Measurements from ENCODE around the gene LYST.

LYST gene

DNA sequence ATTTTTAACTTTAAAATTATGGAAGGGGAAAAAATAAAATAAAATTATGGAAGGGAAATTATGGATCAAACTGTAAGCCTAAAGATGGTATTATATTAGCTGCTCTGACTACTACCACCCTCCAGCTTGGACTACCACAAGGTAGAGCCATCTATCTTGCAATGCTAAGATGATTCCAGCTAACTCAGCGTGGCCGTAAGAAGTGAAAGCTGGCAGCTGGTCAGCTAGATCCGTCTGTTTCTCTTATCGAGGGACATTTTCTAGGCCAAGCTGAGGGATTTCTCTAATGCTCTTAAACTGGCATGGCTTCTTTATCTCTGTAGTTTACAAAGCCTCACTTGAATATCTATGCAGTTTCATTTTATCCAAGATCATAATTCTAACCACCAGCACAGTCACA is 31.5 kb downstream of the LYST start:
- H3K4me3 ChIP-seq (ENCODE audit: low read depth, low read length), result no peak overlapping the region
- TF ChIP-seq, protein P1, sequence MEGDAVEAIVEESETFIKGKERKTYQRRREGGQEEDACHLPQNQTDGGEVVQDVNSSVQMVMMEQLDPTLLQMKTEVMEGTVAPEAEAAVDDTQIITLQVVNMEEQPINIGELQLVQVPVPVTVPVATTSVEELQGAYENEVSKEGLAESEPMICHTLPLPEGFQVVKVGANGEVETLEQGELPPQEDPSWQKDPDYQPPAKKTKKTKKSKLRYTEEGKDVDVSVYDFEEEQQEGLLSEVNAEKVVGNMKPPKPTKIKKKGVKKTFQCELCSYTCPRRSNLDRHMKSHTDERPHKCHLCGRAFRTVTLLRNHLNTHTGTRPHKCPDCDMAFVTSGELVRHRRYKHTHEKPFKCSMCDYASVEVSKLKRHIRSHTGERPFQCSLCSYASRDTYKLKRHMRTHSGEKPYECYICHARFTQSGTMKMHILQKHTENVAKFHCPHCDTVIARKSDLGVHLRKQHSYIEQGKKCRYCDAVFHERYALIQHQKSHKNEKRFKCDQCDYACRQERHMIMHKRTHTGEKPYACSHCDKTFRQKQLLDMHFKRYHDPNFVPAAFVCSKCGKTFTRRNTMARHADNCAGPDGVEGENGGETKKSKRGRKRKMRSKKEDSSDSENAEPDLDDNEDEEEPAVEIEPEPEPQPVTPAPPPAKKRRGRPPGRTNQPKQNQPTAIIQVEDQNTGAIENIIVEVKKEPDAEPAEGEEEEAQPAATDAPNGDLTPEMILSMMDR (IDR thresholded peaks at IDR 0.05; ENCODE audit: insufficient read depth, low read depth, low read length, missing control alignments), result no peak
- no peak for DNase-seq (ENCODE audit: low read depth)

DNA sequence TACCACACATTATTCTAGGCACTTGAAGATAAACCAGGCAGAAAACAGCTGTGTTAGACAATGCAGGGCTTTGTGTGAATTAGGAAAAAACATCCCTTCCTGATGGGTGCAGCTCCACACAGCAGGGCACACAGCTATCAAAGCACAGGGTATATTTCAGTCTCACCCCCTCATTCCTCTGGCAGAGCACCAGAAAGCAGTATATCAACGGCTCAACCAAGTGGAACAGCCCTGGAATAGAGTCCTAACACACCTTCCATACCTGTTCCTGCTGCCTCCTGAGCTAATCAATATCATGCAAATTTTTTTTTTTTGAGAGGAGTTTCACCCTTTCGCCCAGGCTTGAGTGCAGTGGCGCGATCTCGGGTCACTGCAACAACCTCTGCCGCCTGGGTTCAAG is 32.1 kb downstream of the LYST start:
- TF ChIP-seq, protein P1 (IDR thresholded peaks at IDR 0.05; ENCODE audit: insufficient read depth, low read depth, low read length, missing control alignments), result no peak
- DNase-seq (ENCODE audit: low read depth), result no peak
- no peak overlapping the region for H3K4me3 ChIP-seq (ENCODE audit: low read depth, low read length)

- no peak overlapping the region for H3K4me3 ChIP-seq (ENCODE audit: low read depth, low read length)
- TF ChIP-seq, protein P1 (IDR thresholded peaks at IDR 0.05; ENCODE audit: insufficient read depth, low read depth, low read length, missing control alignments), result no peak
- DNase-seq (ENCODE audit: low read depth), result no peak
Measured at GRCh38 chr1:235832011-235832410, 34.7 kb downstream of the LYST start.

DNA sequence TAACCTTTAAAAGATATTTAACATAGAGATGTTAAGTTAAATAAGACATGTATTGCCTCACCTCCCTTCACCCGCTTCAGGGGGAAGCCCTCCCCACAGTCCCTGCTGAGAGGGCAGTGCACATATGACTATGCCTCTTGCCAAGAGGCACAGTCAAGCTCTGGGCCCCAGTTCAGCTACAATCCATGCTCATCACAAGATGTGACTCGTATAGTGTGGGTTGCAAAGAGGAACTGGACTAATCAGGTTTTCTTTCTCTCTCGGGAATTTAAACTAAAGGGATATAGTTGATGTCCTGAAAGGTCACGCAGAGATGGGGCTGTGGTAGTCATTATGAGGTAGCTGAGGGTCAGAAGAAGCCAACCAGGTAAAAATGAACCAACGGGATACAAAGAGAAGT is 35.6 kb downstream of the LYST start:
- peak; percentile 75 for DNase-seq (ENCODE audit: low read depth)
- H3K4me3 ChIP-seq (ENCODE audit: low read depth, low read length), result no peak overlapping the region

DNA sequence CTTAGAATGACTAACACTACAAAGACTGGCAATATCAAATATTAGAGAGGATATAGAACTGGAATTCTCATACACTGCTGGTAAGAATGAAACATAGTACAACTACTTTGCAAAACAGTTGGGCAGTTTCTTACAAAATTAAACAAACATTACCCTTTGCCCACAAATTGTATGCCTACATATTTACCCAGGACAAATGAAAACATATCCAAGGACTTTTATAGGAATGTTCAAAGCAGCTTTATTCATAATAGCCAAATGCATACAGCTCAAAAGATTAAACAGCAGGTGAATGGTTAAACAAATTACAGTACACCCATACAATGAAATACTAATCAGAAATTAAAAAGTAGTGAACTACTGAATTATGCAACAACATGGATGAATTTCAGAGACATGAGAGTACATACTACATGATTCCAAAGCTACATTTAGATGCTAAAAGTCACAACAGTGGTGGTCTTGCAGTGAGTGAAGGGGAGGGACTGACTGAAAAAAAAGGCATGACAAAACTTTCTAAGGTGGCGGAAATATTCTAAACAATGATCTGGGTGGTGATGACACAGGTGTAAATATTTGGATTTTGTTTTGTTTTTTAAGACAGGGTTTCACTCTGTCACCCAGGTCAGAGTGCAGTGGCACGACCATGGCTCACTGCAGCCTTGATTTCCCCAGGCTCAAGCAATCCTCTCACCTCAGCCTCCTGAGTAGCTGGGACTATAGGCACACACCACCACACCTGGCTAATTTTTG is 40.4 kb downstream of the LYST start:
- H3K4me3 ChIP-seq (ENCODE audit: low read depth, low read length), result no peak overlapping the region
- DNase-seq (ENCODE audit: low read depth), result no peak
- TF ChIP-seq, protein P1 (IDR thresholded peaks at IDR 0.05; ENCODE audit: insufficient read depth, low read depth, low read length, missing control alignments), result no peak

More for the DNA sequence above, 35.6 kb downstream of the LYST start:
- TF ChIP-seq, protein P1 (IDR thresholded peaks at IDR 0.05; ENCODE audit: insufficient read depth, low read depth, low read length, missing control alignments), result no peak

DNA sequence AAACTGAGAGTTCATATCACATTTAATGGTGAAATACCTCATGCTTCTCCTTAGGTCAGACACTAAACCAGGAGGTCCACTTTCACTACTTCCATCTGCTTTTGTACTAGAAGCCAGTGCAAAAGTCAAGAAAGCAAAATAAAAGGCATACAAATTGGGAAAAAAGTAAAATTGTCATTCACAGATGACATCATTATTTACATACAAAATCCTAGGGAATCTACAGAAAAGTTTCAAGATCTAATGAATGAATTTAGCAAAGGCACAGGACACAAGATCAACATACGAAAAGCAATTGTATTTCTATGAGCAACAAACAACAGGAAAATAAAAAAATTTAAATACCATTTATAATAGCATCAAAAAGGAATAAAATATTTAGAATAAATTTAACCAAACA is 41.5 kb downstream of the LYST start:
- H3K4me3 ChIP-seq (ENCODE audit: low read depth, low read length), result no peak overlapping the region
- no peak for DNase-seq (ENCODE audit: low read depth)
- TF ChIP-seq, protein P1 (IDR thresholded peaks at IDR 0.05; ENCODE audit: insufficient read depth, low read depth, low read length, missing control alignments), result no peak

GRCh38 chr1:235823684-235824083 is 43.0 kb downstream of the LYST start:
- TF ChIP-seq, protein P1 (IDR thresholded peaks at IDR 0.05; ENCODE audit: insufficient read depth, low read depth, low read length, missing control alignments), result no peak
- H3K4me3 ChIP-seq (ENCODE audit: low read depth, low read length), result no peak overlapping the region
- DNase-seq (ENCODE audit: low read depth), result no peak
